ENCODE measurements around the gene FLT1. TPM values are rescaled to one million over a fixed set of nuclear protein-coding genes. Genes with fewer than 3 reads are reported as not detected.

The FLT1 gene
- total RNA-seq, 4 donors from 2014 or later: 11.1 to 37.9 (median 21.7) TPM

- Histone ChIP-seq H3K4me3 (no peak overlapping the region), H3K36me3 (no peaks in the 10 kb centered on the region), H3K27ac (no peak overlapping the region), H3K9me3 (no peaks in the 10 kb centered on the region), H3K4me1 (no peaks in the 10 kb centered on the region), H3K27me3 (peaks cover 17% of the 10 kb centered on the region)
- no peak for TF ChIP-seq EP300 (IDR thresholded peaks at IDR 0.05)
- TF ChIP-seq POLR2AphosphoS5 (IDR thresholded peaks at IDR 0.05): no peak
- TF ChIP-seq POLR2A (IDR thresholded peaks at IDR 0.05): no peak
- no peak for TF ChIP-seq CTCF (IDR thresholded peaks at IDR 0.05)
- ATAC-seq: no peak
- WGBS, 2 donors (ENCODE audit: low coverage in 1 of 2): 64 to 67% methylated on average over 3 to 4 of the region's 4 CpGs
Measured at GRCh38 chr13:28470296-28470695, 24.6 kb downstream of the FLT1 start.

GRCh38 chr13:28469316-28469715 is 25.6 kb downstream of the FLT1 start:
- no peaks in the 10 kb centered on the region for H3K9me3 ChIP-seq
- no peak overlapping the region for H3K27ac ChIP-seq
- 71 to 73% methylated on average over 4 to 6 of the region's 6 CpGs for WGBS, 2 donors (ENCODE audit: low coverage in 1 of 2)
- H3K4me3 ChIP-seq: no peak overlapping the region
- H3K36me3 ChIP-seq: no peaks in the 10 kb centered on the region
- no peak for ATAC-seq
- TF ChIP-seq POLR2A (IDR thresholded peaks at IDR 0.05) (no peak), CTCF (IDR thresholded peaks at IDR 0.05) (no peak), EP300 (IDR thresholded peaks at IDR 0.05) (no peak)
- peaks cover 17% of the 10 kb centered on the region for H3K27me3 ChIP-seq
- no peaks in the 10 kb centered on the region for H3K4me1 ChIP-seq

GRCh38 chr13:28468023-28468915 is 26.7 kb downstream of the FLT1 start:
- 76 to 78% methylated on average over 6 to 7 of the region's 7 CpGs for WGBS, 2 donors (ENCODE audit: low coverage in 1 of 2)
- no peak for ATAC-seq
- H3K9me3 ChIP-seq: no peaks in the 10 kb centered on the region
- H3K27ac ChIP-seq: no peak overlapping the region
- H3K4me1 ChIP-seq: no peaks in the 10 kb centered on the region
- H3K4me3 ChIP-seq: no peak overlapping the region
- peaks cover 17% of the 10 kb centered on the region for H3K27me3 ChIP-seq
- TF ChIP-seq CTCF (IDR thresholded peaks at IDR 0.05) (no peak), EP300 (IDR thresholded peaks at IDR 0.05) (no peak), POLR2A (IDR thresholded peaks at IDR 0.05) (no peak), POLR2AphosphoS5 (IDR thresholded peaks at IDR 0.05) (no peak)
- H3K36me3 ChIP-seq: no peaks in the 10 kb centered on the region

GRCh38 chr13:28467034-28467433 is 27.9 kb downstream of the FLT1 start:
- H3K9me3 ChIP-seq: no peaks in the 10 kb centered on the region
- no peak overlapping the region for H3K27ac ChIP-seq
- H3K36me3 ChIP-seq: no peaks in the 10 kb centered on the region
- no peaks in the 10 kb centered on the region for H3K4me1 ChIP-seq
- H3K4me3 ChIP-seq: no peak overlapping the region
- 70% methylated on average over 3 of the region's 3 CpGs; no CpG with 5 or more reads in 1 of the 2 donors for WGBS, 2 donors (ENCODE audit: low coverage in 1 of 2)
- TF ChIP-seq POLR2A (IDR thresholded peaks at IDR 0.05): no peak
- TF ChIP-seq CTCF (IDR thresholded peaks at IDR 0.05): no peak
- TF ChIP-seq EP300 (IDR thresholded peaks at IDR 0.05): no peak
- ATAC-seq: no peak
- H3K27me3 ChIP-seq: peaks cover 17% of the 10 kb centered on the region

- ATAC-seq: no peak
- WGBS, 2 donors (ENCODE audit: low coverage in 1 of 2): 70 to 81% methylated on average over 3 of the region's 3 CpGs
- Histone ChIP-seq H3K9me3 (no peaks in the 10 kb centered on the region), H3K27me3 (peaks cover 17% of the 10 kb centered on the region), H3K27ac (no peak overlapping the region), H3K4me3 (no peak overlapping the region), H3K4me1 (no peaks in the 10 kb centered on the region), H3K36me3 (no peaks in the 10 kb centered on the region)
- TF ChIP-seq POLR2AphosphoS5 (IDR thresholded peaks at IDR 0.05) (no peak), EP300 (IDR thresholded peaks at IDR 0.05) (no peak), CTCF (IDR thresholded peaks at IDR 0.05) (no peak), POLR2A (IDR thresholded peaks at IDR 0.05) (no peak)
Measured at GRCh38 chr13:28466151-28466550, 28.8 kb downstream of the FLT1 start.
